ENCODE results near the gene RMC1.

Gene RMC1

GRCh38 chr18:23542461-23542860 lies 39.1 kb downstream of the RMC1 start:
- no peaks in the 10 kb centered on the region for H3K79me2 ChIP-seq (ENCODE audit: insufficient read depth, low read length)
- H3K27me3 ChIP-seq (ENCODE audit: low read length) = no peaks in the 10 kb centered on the region
- H4K20me1 ChIP-seq (ENCODE audit: low read depth, low read length) = no peaks in the 10 kb centered on the region
- H3K4me3 ChIP-seq (ENCODE audit: insufficient read depth, low read length, poor library complexity, severe bottlenecking) = no peak overlapping the region
- no peak overlapping the region for H2AFZ ChIP-seq (ENCODE audit: low read depth, low read length, severe bottlenecking)
- H3K9me2 ChIP-seq (replicated peaks; ENCODE audit: insufficient read depth, low read length) = no peaks in the 10 kb centered on the region
- no peaks in the 10 kb centered on the region for H3F3A ChIP-seq (ENCODE audit: insufficient read depth)
- no peaks in the 10 kb centered on the region for H3K9me3 ChIP-seq (ENCODE audit: insufficient read depth, low read length)
- no peak overlapping the region for H3K4me2 ChIP-seq (ENCODE audit: low read depth, low read length, poor library complexity, severe bottlenecking)
- H3K9ac ChIP-seq (ENCODE audit: low read length) = no peak overlapping the region
- peaks cover 25% of the 10 kb centered on the region; the same call in 1 of the 2 replicates for H3K36me3 ChIP-seq (ENCODE audit: low read length)
- TF ChIP-seq EZH2phosphoT487 (conservative IDR thresholded peaks at IDR 0.05; ENCODE audit: low read length) (no peak), CTCF (IDR thresholded peaks at IDR 0.05; ENCODE audit: insufficient read depth, low read length, poor library complexity, severe bottlenecking) (no peak)
- no peak overlapping the region for H3K27ac ChIP-seq (ENCODE audit: low read depth, low read length)

DNA sequence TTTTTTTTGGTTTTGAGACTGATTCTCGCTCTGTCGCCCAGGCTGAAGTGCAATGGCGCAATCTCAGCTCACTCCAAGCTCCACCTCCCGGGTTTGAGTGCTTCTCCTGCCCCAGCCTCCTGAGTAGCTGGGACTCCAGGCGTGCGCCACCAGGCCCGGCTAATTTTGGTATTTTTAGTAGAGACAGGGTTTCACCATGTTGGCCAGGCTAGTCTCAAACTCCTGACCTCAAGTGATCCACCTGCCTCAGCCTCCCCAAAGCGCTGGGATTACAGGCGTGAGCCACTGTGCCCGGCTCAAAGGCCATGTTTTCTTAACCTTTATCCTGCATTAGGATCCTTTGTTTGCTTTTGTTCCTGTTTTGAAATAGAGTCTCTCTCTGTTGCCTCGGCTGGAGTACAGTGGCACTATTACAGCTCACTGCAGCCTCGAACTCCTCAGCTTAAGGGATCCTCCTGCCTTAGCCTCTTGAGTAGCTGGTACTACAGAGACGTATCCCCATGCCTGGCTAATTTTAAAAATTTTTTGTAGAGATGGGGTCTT lies 42.0 kb downstream of the RMC1 start:
- Histone ChIP-seq H3K36me3 (ENCODE audit: low read length) (peaks cover 29% of the 10 kb centered on the region; the same call in 1 of the 2 replicates), H3K4me3 (ENCODE audit: insufficient read depth, low read length, poor library complexity, severe bottlenecking) (no peak overlapping the region), H3F3A (ENCODE audit: insufficient read depth) (0 out of 2 replicates have a peak, but pooled peaks cover 4% of the 10 kb centered on the region), H3K9me2 (replicated peaks; ENCODE audit: insufficient read depth, low read length) (no peaks in the 10 kb centered on the region), H3K9me3 (ENCODE audit: insufficient read depth, low read length) (no peaks in the 10 kb centered on the region), H2AFZ (ENCODE audit: low read depth, low read length, severe bottlenecking) (no peak overlapping the region), H3K4me2 (ENCODE audit: low read depth, low read length, poor library complexity, severe bottlenecking) (no peak overlapping the region), H3K27me3 (ENCODE audit: low read length) (no peaks in the 10 kb centered on the region), H3K9ac (ENCODE audit: low read length) (no peak overlapping the region), H3K79me2 (ENCODE audit: insufficient read depth, low read length) (no peaks in the 10 kb centered on the region), H3K27ac (ENCODE audit: low read depth, low read length) (no peak overlapping the region), H4K20me1 (ENCODE audit: low read depth, low read length) (no peaks in the 10 kb centered on the region)
- TF ChIP-seq EZH2phosphoT487 (conservative IDR thresholded peaks at IDR 0.05; ENCODE audit: low read length) (no peak), CTCF (IDR thresholded peaks at IDR 0.05; ENCODE audit: insufficient read depth, low read length, poor library complexity, severe bottlenecking) (no peak)

- Histone ChIP-seq H3K27me3 (ENCODE audit: low read length) (no peaks in the 10 kb centered on the region), H3K79me2 (ENCODE audit: insufficient read depth, low read length) (no peaks in the 10 kb centered on the region), H3K27ac (ENCODE audit: low read depth, low read length) (no peak overlapping the region), H3K9me3 (ENCODE audit: insufficient read depth, low read length) (no peaks in the 10 kb centered on the region), H3F3A (ENCODE audit: insufficient read depth) (0 out of 2 replicates have a peak, but pooled peaks cover 4% of the 10 kb centered on the region), H2AFZ (ENCODE audit: low read depth, low read length, severe bottlenecking) (no peak overlapping the region), H4K20me1 (ENCODE audit: low read depth, low read length) (no peaks in the 10 kb centered on the region), H3K9me2 (replicated peaks; ENCODE audit: insufficient read depth, low read length) (no peaks in the 10 kb centered on the region), H3K36me3 (ENCODE audit: low read length) (peaks cover 27% of the 10 kb centered on the region; the same call in 1 of the 2 replicates), H3K4me2 (ENCODE audit: low read depth, low read length, poor library complexity, severe bottlenecking) (no peak overlapping the region), H3K9ac (ENCODE audit: low read length) (no peak overlapping the region), H3K4me3 (ENCODE audit: insufficient read depth, low read length, poor library complexity, severe bottlenecking) (no peak overlapping the region)
- no peak for TF ChIP-seq CTCF (IDR thresholded peaks at IDR 0.05; ENCODE audit: insufficient read depth, low read length, poor library complexity, severe bottlenecking)
- no peak for TF ChIP-seq EZH2phosphoT487 (conservative IDR thresholded peaks at IDR 0.05; ENCODE audit: low read length)
Measured at GRCh38 chr18:23547306-23547705, 44.0 kb downstream of the RMC1 start.
